MM.1S (cell line): ENCODE measurements around the gene MSI2.

Source experiments
- EZH2 ChIP-seq: fragments of 300-600 bp; sonication (generic); optimal IDR thresholded peaks from 2 replicates; pipeline ENCODE3; 2017; ENCODE audit warnings: low read depth, mild to moderate bottlenecking, antibody characterized with exemption, low read length, mixed read lengths
- TF ChIP-seq, protein P1 (sequence below): fragments of 300-600 bp; sonication (generic); IDR thresholded peaks from 2 replicates; pipeline ENCODE4 v1.5.1; 2016; ENCODE audit warnings: antibody characterized with exemption, low read length, mixed read lengths

DNA sequence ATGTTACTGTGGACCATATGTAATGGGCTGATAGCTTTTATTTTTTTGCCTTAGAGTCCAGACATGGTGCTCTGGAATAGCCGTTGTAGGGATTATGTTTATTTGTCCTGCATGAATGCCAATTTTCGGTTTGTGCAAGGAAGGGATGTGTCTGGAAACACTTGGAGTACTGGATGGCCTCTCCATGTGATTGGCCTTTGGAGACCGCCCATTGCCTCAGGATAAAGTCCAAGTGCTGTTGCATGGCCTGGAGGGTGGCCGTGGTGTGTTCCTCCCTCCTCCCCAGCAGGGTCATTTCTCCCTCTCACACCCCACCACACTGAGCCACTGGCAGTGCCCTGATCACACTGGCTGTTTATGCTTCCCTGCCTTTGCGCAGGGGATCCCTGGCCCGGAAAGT, 93.9 kb downstream of the MSI2 start:
- TF ChIP-seq, protein P1, sequence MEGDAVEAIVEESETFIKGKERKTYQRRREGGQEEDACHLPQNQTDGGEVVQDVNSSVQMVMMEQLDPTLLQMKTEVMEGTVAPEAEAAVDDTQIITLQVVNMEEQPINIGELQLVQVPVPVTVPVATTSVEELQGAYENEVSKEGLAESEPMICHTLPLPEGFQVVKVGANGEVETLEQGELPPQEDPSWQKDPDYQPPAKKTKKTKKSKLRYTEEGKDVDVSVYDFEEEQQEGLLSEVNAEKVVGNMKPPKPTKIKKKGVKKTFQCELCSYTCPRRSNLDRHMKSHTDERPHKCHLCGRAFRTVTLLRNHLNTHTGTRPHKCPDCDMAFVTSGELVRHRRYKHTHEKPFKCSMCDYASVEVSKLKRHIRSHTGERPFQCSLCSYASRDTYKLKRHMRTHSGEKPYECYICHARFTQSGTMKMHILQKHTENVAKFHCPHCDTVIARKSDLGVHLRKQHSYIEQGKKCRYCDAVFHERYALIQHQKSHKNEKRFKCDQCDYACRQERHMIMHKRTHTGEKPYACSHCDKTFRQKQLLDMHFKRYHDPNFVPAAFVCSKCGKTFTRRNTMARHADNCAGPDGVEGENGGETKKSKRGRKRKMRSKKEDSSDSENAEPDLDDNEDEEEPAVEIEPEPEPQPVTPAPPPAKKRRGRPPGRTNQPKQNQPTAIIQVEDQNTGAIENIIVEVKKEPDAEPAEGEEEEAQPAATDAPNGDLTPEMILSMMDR: no peak
- no peak for TF ChIP-seq EZH2
